H1 (cell line): ENCODE measurements around the gene RTF2. TPM values are rescaled to one million over a fixed set of nuclear protein-coding genes. Genes with fewer than 3 reads are reported as not detected.

ENCODE experiments used
- polyA plus RNA-seq, 7 experiments: library from polyadenylated mRNA; depleted of rRNA in 3 of 7; stranded (reverse) in 5 of 7; unstranded in 2 of 7; fragments of >200 nt in 5 of 7; fragments of 200-250 nt in 2 of 7; gene quantifications; 1 replicate in 5 of 7; 2 replicates in 1 of 7; 4 replicates in 1 of 7; pipeline versions ENCODE4 v1.2.1 to v1.2.3, GENCODE V29; 2011 to 2013; ENCODE audit warnings: missing spikeins in 2 of 7, mixed read lengths in 2 of 7
- total RNA-seq: library from RNA; stranded (reverse); fragmentation: NEBNext Ultra II Directional; extraction: Animal tissue kit (Norgen Biotek cat#: 25700); gene quantifications from 2 replicates; pipeline ENCODE4 v1.2.1, GENCODE V29; 2021
- TF ChIP-seq, protein P1 (sequence below): fragments of 300-600 bp; sonication (generic); IDR thresholded peaks from 2 replicates; pipeline ENCODE4 v1.7.1; 2012; ENCODE audit warnings: low read length, moderate library complexity, mild to moderate bottlenecking, inconsistent platforms; ENCODE audit not compliant: insufficient replicate concordance

RTF2 gene
- total and polyA plus RNA-seq, 2 of the 8 experiments (the other 6 are each of a cell fraction or from before 2014, with no cell fraction given): 33.9 to 51.2 TPM

DNA sequence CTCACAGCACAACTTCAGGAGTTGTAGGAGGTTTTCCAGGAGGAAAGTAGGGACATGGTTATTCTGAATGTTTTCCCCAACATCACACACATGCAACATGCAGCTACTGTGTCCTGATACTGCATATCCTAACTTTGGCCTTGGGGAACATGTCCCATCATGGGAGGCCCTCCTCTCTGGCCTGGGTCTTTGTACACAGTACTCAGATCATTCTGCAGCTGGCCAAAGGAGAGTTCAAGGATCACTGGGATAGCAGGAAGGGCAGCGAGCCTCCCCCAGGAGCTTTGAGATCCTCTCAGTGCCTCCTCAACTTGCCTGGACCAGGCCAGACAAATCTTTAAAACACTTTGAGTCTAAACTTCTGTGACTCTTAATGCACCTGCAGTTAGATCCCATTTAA lies 43.5 kb upstream of the RTF2 start (continued):
- TF ChIP-seq, protein P1, sequence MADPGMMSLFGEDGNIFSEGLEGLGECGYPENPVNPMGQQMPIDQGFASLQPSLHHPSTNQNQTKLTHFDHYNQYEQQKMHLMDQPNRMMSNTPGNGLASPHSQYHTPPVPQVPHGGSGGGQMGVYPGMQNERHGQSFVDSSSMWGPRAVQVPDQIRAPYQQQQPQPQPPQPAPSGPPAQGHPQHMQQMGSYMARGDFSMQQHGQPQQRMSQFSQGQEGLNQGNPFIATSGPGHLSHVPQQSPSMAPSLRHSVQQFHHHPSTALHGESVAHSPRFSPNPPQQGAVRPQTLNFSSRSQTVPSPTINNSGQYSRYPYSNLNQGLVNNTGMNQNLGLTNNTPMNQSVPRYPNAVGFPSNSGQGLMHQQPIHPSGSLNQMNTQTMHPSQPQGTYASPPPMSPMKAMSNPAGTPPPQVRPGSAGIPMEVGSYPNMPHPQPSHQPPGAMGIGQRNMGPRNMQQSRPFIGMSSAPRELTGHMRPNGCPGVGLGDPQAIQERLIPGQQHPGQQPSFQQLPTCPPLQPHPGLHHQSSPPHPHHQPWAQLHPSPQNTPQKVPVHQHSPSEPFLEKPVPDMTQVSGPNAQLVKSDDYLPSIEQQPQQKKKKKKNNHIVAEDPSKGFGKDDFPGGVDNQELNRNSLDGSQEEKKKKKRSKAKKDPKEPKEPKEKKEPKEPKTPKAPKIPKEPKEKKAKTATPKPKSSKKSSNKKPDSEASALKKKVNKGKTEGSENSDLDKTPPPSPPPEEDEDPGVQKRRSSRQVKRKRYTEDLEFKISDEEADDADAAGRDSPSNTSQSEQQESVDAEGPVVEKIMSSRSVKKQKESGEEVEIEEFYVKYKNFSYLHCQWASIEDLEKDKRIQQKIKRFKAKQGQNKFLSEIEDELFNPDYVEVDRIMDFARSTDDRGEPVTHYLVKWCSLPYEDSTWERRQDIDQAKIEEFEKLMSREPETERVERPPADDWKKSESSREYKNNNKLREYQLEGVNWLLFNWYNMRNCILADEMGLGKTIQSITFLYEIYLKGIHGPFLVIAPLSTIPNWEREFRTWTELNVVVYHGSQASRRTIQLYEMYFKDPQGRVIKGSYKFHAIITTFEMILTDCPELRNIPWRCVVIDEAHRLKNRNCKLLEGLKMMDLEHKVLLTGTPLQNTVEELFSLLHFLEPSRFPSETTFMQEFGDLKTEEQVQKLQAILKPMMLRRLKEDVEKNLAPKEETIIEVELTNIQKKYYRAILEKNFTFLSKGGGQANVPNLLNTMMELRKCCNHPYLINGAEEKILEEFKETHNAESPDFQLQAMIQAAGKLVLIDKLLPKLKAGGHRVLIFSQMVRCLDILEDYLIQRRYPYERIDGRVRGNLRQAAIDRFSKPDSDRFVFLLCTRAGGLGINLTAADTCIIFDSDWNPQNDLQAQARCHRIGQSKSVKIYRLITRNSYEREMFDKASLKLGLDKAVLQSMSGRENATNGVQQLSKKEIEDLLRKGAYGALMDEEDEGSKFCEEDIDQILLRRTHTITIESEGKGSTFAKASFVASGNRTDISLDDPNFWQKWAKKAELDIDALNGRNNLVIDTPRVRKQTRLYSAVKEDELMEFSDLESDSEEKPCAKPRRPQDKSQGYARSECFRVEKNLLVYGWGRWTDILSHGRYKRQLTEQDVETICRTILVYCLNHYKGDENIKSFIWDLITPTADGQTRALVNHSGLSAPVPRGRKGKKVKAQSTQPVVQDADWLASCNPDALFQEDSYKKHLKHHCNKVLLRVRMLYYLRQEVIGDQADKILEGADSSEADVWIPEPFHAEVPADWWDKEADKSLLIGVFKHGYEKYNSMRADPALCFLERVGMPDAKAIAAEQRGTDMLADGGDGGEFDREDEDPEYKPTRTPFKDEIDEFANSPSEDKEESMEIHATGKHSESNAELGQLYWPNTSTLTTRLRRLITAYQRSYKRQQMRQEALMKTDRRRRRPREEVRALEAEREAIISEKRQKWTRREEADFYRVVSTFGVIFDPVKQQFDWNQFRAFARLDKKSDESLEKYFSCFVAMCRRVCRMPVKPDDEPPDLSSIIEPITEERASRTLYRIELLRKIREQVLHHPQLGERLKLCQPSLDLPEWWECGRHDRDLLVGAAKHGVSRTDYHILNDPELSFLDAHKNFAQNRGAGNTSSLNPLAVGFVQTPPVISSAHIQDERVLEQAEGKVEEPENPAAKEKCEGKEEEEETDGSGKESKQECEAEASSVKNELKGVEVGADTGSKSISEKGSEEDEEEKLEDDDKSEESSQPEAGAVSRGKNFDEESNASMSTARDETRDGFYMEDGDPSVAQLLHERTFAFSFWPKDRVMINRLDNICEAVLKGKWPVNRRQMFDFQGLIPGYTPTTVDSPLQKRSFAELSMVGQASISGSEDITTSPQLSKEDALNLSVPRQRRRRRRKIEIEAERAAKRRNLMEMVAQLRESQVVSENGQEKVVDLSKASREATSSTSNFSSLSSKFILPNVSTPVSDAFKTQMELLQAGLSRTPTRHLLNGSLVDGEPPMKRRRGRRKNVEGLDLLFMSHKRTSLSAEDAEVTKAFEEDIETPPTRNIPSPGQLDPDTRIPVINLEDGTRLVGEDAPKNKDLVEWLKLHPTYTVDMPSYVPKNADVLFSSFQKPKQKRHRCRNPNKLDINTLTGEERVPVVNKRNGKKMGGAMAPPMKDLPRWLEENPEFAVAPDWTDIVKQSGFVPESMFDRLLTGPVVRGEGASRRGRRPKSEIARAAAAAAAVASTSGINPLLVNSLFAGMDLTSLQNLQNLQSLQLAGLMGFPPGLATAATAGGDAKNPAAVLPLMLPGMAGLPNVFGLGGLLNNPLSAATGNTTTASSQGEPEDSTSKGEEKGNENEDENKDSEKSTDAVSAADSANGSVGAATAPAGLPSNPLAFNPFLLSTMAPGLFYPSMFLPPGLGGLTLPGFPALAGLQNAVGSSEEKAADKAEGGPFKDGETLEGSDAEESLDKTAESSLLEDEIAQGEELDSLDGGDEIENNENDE: no peak
